Stimulated activated CD4-positive, alpha-beta T cell treated with anti-CD3 and anti-CD28 coated beads, Interleukin-1b, Interleukin-23, amount 100 ng/mL, for 4 hours (primary cell): ENCODE results near the gene ZSCAN21.

ENCODE experiments used
- DNase-seq, 2 donors: peaks; one replicate each; pipeline ENCODE4 v3.0.0-alpha.2; 2020; ENCODE audit warnings: low read depth in 2 of 2

Gene ZSCAN21

DNA sequence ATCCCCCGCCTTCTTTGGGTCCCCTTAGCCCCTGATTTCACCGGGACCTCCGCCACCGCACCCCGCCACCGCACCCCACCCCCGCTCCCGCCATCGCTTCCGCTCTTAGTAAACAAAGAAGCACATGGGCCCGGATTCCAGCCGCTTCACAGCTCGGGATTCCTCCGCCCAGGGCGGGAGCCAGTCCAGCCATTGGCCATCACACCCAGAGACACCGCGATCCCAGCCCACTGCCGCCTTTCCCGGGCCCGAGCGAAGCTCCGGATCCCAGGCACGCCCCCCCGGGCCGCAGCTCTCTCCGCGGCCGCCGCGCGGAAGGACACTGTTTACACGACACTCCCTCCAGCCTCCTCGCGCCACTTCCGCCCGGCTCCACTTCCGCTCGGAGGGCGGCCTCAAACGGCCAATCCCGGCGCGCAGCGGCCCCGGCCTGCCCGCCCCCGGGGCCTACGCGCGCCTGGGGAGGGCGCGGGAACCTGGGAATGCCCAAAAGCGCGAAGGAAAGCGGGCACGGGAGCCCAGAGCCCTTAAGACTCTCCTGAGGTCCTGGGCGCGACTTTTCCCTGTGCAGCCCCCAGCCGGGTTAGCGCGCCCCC is 50.9 kb downstream of the ZSCAN21 start:
- peak; percentile 74 to 80 for DNase-seq

DNA sequence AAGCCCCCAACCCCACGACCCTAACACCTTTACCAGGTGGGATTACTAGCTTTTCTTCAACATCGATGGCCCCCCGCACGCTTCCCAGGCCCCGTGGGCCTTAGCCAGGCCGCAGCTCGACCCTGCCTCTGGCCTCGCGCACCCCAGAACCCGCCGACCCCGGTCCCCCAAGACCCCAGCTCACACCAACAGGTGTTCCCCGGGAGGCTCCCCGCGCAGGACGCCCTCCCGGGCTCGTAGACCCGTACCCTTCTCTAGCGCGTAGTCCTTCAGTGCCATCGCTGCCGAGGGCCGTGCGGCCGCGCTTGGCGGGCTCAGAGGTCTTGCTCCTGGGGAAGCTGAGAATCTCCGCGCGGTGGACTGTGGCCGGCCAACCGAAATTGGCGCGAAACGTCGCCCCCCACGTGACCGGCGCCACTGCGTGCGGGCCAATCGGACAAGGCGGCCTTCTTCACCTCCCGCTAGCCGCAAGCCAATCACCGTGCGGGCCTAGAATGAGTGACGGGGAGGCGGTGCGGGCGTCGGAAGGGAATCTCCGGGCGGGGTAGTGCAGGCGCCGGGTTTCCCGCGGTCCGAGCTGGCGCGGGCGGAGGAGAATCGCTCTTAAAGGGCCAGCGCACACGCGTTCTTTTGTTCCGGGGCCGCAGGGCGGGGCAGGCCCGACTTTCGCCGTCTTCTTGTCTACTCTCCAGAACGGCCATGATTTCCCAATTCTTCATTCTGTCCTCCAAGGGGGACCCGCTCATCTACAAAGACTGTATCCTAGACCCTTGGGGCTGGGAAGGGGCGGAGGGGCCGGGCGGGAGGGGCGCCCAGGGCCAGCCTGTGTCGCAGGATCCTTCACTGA is 51.7 kb downstream of the ZSCAN21 start, which contains the start of the genes AP4M1 and MCM7:
Gene AP4M1 (plus strand): TSS at position 628 of the 847 bp plus-strand sequence. CDS start 72 bp downstream, at position 700.
Gene MCM7 (minus strand): TSS at position 382 of the 847 bp plus-strand sequence. CDS start 103 bp downstream, at position 279.
- DNase-seq = peak; percentile 90 to 91

DNA sequence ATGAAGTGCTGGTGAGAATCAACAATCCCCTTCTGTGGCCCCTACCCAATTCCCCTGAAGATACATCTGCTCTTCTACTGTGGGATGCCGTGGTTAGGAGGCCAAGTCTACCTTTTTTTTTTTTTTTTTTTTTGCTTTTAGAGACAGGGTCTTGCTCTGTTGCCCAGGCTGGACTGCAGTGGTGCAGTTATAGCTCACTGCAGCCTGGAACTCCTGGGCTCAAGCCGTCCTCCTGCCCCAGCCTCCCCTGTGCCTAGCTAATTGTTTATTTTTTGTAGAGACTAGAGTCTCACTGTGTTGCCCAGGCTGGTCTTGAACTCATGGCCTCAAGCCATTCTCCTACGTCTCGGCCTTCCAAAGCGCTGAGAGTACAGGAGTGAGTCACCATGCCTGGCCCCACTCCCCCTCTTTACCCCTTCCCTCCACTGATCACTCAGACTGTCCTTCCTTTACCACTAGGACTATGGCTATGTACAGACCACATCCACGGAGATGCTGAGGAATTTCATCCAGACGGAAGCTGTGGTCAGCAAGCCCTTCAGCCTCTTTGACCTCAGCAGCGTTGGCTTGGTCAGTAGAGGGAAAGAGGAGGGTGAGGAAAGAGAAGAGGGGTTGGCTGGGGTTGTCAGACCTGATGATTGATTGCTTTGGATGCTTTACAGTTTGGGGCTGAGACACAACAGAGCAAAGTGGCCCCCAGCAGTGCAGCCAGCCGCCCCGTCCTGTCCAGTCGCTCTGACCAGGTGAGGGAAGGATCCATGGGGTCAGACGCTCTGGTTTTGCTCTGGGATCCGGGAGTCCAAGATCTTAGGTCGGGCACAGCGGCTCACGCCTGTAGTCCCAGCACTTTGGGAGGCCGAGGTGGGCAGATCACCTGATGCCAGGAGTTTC is 53.6 kb downstream of the ZSCAN21 start:
- no peak for DNase-seq

DNA sequence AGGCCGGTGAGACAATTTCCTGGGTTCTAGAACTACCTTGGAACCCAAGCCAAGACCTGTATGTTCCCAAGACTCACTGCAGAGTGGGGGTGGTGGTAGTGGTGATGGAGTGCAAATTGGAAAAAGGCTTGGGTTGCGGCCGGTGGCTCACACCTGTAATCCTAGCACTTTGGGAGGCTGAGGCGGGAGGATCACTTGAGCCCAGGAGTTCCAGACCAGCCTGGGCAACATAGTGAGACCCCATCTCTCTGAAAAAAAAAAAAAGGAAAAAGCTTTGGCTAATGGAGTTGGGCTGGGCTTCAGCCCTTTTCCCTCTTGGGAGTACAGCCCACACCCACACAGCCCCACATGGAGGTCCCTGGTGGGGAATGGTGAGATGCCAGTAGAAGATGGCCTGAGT is 56.0 kb downstream of the ZSCAN21 start:
- DNase-seq = no peak

DNA sequence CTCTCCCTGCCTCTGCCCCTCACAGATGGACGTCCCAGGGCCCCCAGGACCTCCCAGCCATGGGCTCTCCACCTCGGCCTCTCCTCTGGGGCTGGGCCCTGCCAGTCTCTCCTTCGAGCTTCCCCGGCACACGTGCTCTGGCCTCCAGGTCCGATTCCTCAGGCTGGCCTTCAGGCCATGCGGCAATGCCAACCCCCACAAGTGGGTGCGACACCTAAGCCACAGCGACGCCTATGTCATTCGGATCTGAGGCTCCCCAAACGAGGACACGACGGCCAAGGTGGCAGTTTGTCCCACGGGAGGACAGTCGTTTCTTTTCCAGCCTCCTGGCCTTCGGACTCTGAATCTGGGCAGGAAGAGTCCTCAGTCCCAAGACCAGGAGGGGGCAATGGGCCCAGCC is 57.1 kb downstream of the ZSCAN21 start:
- no peak for DNase-seq

DNA sequence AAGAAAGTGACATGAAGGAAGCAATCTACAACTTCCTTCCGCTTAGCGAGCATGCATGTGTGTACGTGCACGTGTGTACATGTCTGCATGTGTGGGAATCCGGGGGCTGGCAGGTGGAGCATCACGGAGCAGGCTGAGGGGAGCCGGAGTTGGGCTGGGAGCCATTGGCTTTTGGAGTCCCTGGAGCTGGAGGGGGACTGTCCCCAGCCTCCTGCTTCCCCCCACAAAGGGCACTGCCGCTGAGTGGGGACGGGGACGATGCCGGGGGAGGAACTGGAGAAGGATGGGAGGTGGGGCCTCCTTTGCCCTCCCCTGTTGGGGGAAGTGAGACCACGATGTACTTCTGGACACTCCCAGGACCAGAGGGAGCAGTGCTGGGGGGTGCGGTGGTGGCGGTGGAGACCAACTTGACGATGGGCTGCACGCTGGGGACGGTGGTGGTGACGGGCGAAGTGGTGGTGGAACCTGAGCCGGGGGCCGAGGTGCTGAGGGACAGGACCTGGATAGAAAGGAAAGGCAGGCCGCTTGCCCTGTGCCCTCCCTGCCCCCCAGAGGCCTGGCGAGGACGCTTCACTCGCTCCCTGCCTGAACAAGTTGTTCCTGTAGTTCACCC is 57.7 kb downstream of the ZSCAN21 start:
- no peak for DNase-seq

DNA sequence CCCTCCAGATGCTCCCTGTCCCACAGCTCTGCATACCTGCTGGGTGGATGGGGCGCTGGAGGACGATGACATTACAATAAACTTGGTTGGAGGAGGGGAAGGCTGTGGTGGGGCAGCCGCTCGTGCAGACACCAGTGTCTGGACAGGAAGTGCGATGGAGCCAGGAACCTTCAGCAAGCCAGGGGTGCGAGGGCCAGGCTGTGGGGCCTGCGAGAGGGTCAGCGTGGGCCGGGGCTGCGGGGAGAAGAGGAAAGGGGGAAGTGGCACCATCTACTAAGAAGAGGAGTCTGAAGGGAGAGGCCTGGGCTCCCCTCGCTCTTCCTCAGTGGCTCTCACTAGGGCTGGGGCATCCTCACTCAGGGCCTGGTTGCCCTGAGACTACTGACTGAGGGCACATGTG is 58.3 kb downstream of the ZSCAN21 start:
- DNase-seq = no peak

DNA sequence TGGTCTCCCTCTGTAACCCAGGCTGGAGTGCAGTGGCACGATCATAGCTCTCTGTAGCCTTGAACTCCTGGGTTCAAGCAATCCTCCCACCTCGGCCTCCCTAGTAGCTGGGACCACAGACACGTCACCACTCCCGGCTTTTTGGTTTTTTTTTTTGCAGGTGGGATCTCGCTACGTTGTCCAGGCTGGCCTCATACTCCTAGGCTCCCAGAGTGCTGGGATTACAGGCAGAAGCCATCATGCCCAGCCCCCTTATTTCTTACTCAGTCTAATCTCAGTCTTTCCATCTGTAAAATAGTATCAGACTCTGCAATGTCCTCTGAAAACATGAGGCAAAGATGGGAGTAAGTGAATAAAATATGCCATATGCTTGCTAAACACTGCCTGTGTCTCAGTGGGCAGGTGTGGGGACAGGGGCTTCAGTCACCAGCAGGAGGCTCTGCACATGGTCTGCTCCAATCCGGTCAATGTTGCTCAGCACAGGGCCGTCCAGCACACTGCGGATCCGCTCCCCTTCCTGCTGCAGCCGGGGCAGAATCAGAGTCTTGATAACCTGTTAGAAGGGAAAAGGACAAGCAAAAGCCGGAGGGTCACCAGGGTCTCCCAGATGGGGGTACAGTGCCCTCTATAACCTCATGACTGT is 60.1 kb downstream of the ZSCAN21 start:
- no peak for DNase-seq

DNA sequence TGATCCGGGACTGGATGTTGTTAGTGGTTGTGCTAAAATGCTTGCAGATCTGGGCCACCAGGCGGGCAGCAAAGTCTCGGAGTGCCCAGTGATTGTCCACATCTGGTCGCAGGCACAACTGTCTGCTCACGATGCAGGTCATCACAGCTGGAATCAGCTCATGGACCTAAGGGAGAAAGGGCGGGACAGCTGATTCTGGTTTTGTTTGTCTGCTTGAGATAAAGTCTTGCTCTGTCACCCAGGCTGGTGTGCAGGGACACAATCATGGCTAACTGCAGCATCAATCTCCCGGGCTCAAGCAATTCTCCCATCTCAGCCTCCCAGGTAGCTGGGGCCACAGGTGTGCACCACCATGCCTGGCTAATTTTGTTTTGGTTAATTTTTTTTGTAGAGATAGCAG is 61.6 kb downstream of the ZSCAN21 start:
- no peak for DNase-seq

DNA sequence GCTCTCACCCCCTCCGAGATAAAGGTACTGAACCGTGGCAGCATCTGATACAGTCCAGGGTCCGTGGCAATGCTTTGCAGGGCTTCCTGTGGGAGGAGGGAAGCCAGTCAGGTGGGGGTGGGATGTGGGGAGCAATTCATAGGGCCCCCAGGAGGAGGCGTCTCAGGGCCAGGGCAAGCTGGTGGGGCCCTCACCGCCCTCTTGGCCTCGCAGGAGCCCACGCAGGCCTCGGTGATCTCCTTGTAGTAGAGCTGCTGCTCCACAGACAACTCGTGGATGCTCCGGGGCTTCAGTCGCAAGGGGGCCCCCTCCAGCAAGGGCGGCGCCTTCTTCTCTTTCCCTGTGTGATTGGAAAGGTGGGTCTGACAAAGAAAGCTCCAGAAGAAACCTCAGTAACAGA is 62.3 kb downstream of the ZSCAN21 start:
- DNase-seq = no peak
